ENCODE measurements around the gene HIVEP3. TPM values are rescaled to one million over a fixed set of nuclear protein-coding genes. Genes with fewer than 3 reads are reported as not detected.

Gene HIVEP3
- total RNA-seq, 1 donor from 2014 or later = 3.6 TPM

GRCh38 chr1:41718497-41718896 lies 200.2 kb downstream of the HIVEP3 start:
- no peaks in the 10 kb centered on the region for H3K9me3 Mint-ChIP-seq (ENCODE audit: low read depth)
- peaks cover 13% of the 10 kb centered on the region for H3K4me1 Mint-ChIP-seq (ENCODE audit: low read depth)
- no peak overlapping the region for H3K4me3 Mint-ChIP-seq (ENCODE audit: unreplicated experiment)

GRCh38 chr1:41716188-41717130 lies 202.3 kb downstream of the HIVEP3 start:
- no peak for DNase-seq (ENCODE audit: low spot score)
- Mint-ChIP-seq H3K4me3 (ENCODE audit: unreplicated experiment) (no peak overlapping the region), H3K4me1 (ENCODE audit: low read depth) (peaks cover 26% of the 10 kb centered on the region), H3K9me3 (ENCODE audit: low read depth) (no peaks in the 10 kb centered on the region), H3K27ac (ENCODE audit: unreplicated experiment) (no peak overlapping the region), H3K36me3 (ENCODE audit: low read depth) (no peaks in the 10 kb centered on the region), H3K27me3 (ENCODE audit: low read depth) (no peaks in the 10 kb centered on the region)
- TF ChIP-seq, protein P1, sequence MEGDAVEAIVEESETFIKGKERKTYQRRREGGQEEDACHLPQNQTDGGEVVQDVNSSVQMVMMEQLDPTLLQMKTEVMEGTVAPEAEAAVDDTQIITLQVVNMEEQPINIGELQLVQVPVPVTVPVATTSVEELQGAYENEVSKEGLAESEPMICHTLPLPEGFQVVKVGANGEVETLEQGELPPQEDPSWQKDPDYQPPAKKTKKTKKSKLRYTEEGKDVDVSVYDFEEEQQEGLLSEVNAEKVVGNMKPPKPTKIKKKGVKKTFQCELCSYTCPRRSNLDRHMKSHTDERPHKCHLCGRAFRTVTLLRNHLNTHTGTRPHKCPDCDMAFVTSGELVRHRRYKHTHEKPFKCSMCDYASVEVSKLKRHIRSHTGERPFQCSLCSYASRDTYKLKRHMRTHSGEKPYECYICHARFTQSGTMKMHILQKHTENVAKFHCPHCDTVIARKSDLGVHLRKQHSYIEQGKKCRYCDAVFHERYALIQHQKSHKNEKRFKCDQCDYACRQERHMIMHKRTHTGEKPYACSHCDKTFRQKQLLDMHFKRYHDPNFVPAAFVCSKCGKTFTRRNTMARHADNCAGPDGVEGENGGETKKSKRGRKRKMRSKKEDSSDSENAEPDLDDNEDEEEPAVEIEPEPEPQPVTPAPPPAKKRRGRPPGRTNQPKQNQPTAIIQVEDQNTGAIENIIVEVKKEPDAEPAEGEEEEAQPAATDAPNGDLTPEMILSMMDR (IDR thresholded peaks at IDR 0.05) = no peak

More at GRCh38 chr1:41718497-41718896, 200.2 kb downstream of the HIVEP3 start:
- no peaks in the 10 kb centered on the region for H3K27me3 Mint-ChIP-seq (ENCODE audit: low read depth)
- no peak overlapping the region for H3K27ac Mint-ChIP-seq (ENCODE audit: unreplicated experiment)
- DNase-seq (ENCODE audit: low spot score) = no peak
- TF ChIP-seq, protein P1 (IDR thresholded peaks at IDR 0.05) = no peak
- H3K36me3 Mint-ChIP-seq (ENCODE audit: low read depth) = no peaks in the 10 kb centered on the region

DNA sequence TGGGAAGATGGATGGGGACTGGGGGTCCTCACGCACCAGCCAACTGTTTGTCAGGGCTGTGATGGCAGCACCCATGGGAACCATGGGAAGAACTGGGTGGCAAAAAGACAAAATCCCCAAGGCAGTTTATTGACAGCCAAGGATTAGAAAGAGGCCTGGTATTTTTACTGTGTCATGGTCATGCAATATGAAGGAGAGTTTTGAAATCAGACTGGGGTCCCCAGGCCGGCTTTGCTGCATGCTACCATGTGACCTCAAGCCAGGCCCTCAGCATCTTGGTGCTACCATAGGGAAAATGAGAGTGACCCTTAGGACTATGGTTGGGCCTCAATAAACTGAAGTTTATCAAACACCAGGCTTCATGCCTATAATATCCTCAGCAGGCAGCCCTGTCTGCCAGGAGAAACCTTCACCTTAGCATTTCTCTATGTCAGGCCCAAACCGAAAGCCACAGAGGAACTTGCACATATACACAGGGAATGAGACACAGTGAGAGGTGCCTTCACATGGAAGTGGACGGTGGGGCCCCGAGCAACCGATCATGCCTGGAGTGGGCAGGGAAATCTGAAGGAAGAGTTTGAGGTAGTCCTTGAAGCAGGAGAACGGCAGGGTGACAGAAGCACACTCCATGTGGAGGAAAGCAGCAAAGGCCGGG lies 203.2 kb downstream of the HIVEP3 start:
- DNase-seq (ENCODE audit: low spot score) = no peak
- H3K27me3 Mint-ChIP-seq (ENCODE audit: low read depth) = no peaks in the 10 kb centered on the region
- peaks cover 26% of the 10 kb centered on the region for H3K4me1 Mint-ChIP-seq (ENCODE audit: low read depth)
- TF ChIP-seq, protein P1 (IDR thresholded peaks at IDR 0.05) = no peak
- H3K9me3 Mint-ChIP-seq (ENCODE audit: low read depth) = no peaks in the 10 kb centered on the region
- no peak overlapping the region for H3K4me3 Mint-ChIP-seq (ENCODE audit: unreplicated experiment)
- H3K36me3 Mint-ChIP-seq (ENCODE audit: low read depth) = no peaks in the 10 kb centered on the region
- no peak overlapping the region for H3K27ac Mint-ChIP-seq (ENCODE audit: unreplicated experiment)

GRCh38 chr1:41714638-41715389 lies 203.9 kb downstream of the HIVEP3 start:
- peaks cover 26% of the 10 kb centered on the region for H3K4me1 Mint-ChIP-seq (ENCODE audit: low read depth)
- peak overlapping the region; percentile 82 for H3K27ac Mint-ChIP-seq (ENCODE audit: unreplicated experiment)
- no peak for DNase-seq (ENCODE audit: low spot score)
- TF ChIP-seq, protein P1 (IDR thresholded peaks at IDR 0.05) = no peak
- H3K9me3 Mint-ChIP-seq (ENCODE audit: low read depth) = no peaks in the 10 kb centered on the region
- no peaks in the 10 kb centered on the region for H3K36me3 Mint-ChIP-seq (ENCODE audit: low read depth)
- H3K27me3 Mint-ChIP-seq (ENCODE audit: low read depth) = no peaks in the 10 kb centered on the region
- no peak overlapping the region for H3K4me3 Mint-ChIP-seq (ENCODE audit: unreplicated experiment)

Measured in chondrocyte (in vitro differentiated cells).